HPDE6-E6E7 (cell line): ENCODE measurements around the gene ACOX2.

Source experiments
- DNase-seq: peaks from one replicate; pipeline ENCODE4 v3.0.0; 2011; ENCODE audit warnings: missing footprints; ENCODE audit errors: extremely low spot score

Gene ACOX2

GRCh38 chr3:58536501-58537411 is at the start of gene ACOX2:
Gene ACOX2, minus strand, starts transcription at chr3:58537190. Its CDS starts 2,084 bp downstream, at chr3:58535106.
- DNase-seq: no peak

GRCh38 chr3:58585994-58586393 is 49.0 kb upstream of the ACOX2 start:
- DNase-seq: no peak

- DNase-seq: peak; percentile 67
These were observed 48.2 kb upstream of the ACOX2 start for GRCh38 chr3:58585005-58585786.

DNA sequence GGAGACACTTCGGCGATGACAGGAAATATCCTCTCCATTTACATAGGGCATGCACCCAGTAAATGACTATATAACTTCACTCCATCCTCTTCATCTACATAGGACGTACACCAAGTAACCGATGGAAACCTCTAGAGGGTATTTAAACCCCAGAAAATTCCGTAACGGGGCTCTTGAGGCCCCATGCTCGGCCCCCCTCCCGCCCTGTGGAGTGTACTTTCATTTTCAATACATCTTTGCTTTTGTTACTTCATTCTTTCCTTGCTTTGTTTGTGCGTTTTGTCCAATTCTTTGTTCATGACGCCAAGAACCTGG is 47.7 kb upstream of the ACOX2 start:
- no peak for DNase-seq

- no peak for DNase-seq
These were observed 44.5 kb upstream of the ACOX2 start for GRCh38 chr3:58581328-58582091.

GRCh38 chr3:58580826-58581327 is 43.9 kb upstream of the ACOX2 start:
- DNase-seq: no peak

- no peak for DNase-seq
These were observed 41.9 kb upstream of the ACOX2 start for GRCh38 chr3:58578873-58579272.

DNA sequence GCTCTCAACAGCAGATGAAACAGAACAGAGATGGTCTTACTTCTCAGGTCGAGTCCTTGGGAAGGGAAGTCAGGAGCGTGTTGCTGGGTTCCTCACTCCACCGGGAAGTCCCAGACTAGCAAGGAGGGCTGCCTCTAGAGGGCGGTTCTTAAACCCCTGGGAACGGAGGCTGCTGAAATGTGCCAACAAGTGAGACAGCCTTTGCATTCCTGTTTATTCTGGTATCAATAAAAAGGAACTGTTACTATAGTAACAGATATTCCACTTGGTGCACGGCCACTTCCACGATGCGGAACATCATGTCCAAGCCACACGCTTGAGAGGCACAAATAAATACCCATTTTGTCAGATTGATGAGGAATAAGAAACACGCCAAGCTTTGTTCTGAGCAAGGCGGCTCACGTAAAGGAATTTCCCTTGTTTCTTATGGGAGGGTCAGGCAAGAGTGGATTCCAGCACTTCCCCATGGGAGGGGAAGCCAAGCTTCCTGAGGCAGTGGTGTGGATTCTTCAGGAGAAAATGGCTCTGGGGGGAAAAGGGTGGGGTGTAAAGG is 40.4 kb upstream of the ACOX2 start, which contains the start of gene FAM107A:
Gene FAM107A (minus strand): TSS at position 123 of the 553 bp plus-strand sequence. CDS start 7,531 bp downstream, outside the sequence.
- DNase-seq: no peak

GRCh38 chr3:58576716-58577115 is 39.7 kb upstream of the ACOX2 start:
- DNase-seq: no peak

GRCh38 chr3:58575971-58576652 is 39.1 kb upstream of the ACOX2 start:
- DNase-seq: no peak

GRCh38 chr3:58574682-58575081 is 37.7 kb upstream of the ACOX2 start:
- DNase-seq: no peak

GRCh38 chr3:58574106-58574505 is 37.1 kb upstream of the ACOX2 start:
- DNase-seq: no peak

- no peak for DNase-seq
These were observed 36.6 kb upstream of the ACOX2 start for GRCh38 chr3:58573640-58574039.

GRCh38 chr3:58572634-58573230 is 35.7 kb upstream of the ACOX2 start:
- no peak for DNase-seq

GRCh38 chr3:58572013-58572633 is 35.1 kb upstream of the ACOX2 start:
- no peak for DNase-seq

- no peak for DNase-seq
These were observed 33.9 kb upstream of the ACOX2 start for GRCh38 chr3:58570851-58571250.

GRCh38 chr3:58569287-58570001 is 32.5 kb upstream of the ACOX2 start:
- DNase-seq: no peak

DNA sequence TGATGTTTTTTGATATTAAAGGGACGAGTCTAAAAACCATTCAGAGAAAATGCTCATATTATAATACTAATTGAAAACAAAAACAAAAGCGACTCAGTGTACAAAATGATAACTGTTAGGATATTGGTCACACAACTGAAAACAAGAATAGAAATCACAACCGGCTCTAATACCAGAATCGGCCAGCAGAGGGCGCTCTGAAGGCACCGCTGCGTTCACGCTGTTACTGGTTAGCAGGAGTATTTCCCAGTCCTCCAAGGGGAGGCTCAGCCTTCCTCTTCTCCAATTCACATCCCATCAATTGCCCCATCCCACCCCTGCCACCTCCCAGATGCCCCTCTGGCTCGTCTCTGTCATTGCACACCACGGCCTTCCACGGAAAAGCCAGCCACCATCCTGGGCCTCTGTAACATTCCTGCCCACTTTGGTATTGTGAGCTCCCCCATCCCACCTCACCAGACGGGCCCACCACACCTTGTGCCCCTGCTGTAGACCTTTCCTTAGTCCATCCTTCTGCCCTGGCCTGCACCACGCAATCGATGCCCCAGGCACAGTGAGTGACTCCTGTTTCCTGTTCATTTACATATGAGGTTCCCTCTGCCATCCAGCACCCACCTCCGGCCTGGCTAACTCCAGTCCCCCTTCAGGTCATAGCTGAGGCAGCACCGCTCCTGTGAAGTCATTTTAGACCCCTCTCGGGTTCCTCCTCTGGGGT is 31.7 kb upstream of the ACOX2 start:
- DNase-seq: no peak

- no peak for DNase-seq
These were observed 30.2 kb upstream of the ACOX2 start for GRCh38 chr3:58567251-58567515.
